Stimulated activated CD4-positive, alpha-beta T cell treated with anti-CD3 and anti-CD28 coated beads, Interleukin-1b, Interleukin-23, amount 100 ng/mL, for 48 hours (primary cell): Measurements from ENCODE around the gene NBPF6.
"Not testable (repeated sequence)": the region's sequence is repeated elsewhere in the genome, so short reads cannot be mapped to it uniquely, and the experiment has no call there.

ENCODE experiments used
- DNase-seq: peaks from one replicate; pipeline ENCODE4 v3.0.0-alpha.2; 2020

Gene NBPF6, protein sequence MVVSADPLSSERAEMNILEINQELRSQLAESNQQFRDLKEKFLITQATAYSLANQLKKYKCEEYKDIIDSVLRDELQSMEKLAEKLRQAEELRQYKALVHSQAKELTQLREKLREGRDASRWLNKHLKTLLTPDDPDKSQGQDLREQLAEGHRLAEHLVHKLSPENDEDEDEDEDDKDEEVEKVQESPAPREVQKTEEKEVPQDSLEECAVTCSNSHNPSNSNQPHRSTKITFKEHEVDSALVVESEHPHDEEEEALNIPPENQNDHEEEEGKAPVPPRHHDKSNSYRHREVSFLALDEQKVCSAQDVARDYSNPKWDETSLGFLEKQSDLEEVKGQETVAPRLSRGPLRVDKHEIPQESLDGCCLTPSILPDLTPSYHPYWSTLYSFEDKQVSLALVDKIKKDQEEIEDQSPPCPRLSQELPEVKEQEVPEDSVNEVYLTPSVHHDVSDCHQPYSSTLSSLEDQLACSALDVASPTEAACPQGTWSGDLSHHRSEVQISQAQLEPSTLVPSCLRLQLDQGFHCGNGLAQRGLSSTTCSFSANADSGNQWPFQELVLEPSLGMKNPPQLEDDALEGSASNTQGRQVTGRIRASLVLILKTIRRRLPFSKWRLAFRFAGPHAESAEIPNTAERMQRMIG

DNA sequence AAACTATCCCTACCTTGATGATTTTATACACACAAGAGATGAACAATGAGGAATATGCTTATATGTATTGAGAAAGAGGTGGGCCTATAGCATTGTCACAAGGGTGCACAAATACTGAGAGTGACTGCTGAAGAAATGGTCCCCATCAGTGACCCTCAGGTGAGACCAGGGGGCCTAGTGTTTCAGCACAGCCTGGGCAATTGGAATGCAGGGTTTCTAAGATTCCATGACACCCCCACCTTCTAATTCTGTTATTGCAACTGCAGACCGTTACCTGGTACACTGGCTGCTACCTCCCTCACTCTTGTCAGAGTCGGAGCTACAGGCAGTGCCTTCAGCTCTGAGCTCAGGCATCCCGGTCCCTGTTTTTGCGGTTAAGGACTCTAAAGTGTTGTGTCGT, at the start of gene NBPF6:
Gene NBPF6 (plus strand): TSS at position 301 of the 400 bp plus-strand sequence. CDS start 259 bp downstream, outside the sequence.
- DNase-seq: not testable (repeated sequence)

DNA sequence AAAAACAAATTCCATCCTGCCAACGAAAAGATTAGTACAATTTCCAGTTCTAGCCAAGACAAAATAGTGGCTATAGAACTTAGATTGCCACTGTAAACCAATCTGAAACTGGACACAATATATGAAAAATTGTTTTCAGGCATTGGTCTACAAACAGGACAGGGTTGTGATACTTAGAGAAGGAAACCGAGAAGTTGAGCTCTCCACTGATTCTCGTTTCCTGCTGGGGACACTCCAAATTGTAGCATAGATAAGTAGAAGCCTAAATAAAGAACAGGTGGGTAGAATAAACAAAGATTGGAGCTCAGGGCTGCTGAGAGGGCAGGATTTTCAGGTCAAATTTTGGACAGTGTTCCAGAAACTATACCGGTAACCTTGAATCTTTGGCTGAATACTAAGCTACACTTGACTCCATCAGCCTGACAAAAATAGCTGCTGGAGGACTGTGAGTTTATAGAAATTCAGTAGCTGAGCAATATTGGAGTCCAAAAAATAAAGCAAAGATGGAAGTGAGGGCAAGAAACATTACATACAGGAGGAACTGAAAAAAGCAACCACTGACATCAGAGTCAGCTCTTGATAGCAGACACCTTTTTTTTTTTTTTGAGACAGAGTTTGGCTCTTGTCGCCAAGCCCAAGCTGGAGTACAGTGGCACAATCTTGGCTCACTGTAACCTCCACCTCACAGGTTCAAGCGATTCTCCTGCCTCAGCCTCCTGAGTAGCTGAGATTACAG, 38.9 kb upstream of the NBPF6 start:
- not testable (repeated sequence) for DNase-seq

DNA sequence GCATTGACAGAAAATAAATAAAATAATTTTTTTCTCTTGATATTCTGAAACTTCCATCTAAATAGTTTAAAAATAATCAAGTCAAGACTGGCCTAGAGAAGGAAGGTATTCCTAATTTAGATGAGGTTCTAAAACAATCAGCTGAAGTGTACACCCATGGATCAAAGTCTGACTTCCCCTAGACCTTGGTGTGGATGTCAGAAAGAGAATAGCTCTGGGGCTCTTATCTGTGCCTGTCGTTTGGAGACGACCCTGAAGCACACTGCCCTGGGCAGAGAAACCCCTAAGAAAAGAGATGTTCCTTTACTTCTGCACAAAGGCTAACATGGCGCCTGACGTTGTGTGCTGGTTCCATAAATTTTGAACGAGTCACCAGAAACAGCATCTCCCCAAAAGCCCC, 30.0 kb upstream of the NBPF6 start:
- not testable (repeated sequence) for DNase-seq

DNA sequence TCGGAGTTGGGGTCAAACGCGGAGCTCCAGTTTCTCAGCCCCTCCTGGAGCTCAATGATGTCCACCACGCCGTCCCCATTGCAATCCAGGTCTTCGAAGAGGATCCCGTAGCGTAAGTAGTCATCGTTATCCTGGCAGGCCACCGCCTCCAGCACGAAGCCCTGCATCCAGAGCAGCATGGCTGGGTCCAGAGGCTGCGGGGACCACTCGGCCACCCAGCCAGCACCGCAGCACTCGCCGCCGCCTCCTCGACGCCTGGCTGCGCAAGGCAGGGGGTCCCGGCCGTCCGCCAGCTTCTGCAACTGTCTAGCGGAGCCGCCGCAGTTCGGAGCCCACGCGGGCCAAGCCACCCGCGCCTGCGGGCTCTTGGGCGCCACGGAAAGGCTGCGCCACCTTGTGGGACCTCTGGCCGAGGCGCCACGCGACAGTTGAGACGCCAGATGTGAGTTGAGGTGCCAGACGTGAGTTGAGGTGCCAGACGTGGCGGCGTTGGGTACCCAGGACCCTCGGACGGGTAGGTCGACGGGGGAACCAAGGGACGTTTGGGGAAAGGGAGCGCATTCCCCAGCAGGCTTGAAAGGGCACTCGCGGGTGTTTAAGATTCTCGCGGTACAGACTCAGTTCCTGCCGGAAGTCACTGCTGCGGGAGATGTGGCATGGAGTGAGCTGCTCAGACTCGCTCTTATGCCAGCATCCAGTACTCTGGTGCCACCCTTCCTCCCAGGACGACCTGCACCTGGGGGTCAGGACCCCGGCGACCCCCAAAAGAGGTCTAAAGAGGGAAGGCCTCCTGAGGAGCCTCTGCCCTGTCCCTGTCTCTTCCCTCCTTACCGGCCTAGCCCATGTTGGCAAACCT, 28.9 kb upstream of the NBPF6 start:
- not testable (repeated sequence) for DNase-seq

DNA sequence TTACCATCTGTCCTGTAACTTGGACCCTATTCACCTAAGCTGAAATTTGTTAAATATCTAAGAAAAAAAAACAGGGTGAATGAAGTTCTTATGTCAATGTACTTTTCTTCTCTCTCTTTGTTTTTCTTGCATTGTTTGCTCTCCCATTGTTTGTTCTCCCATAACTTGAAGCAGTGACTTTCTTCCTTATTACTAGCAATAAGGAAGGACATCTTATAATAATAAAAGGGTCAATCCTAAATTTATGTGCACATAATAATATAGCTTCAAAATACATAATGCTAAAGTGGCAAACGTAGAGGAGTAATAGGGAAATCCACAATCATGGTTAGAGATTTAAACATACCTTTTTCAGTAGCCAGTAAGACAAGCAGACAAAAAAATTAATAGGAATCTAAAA, 23.3 kb upstream of the NBPF6 start:
- DNase-seq: not testable (repeated sequence)

DNA sequence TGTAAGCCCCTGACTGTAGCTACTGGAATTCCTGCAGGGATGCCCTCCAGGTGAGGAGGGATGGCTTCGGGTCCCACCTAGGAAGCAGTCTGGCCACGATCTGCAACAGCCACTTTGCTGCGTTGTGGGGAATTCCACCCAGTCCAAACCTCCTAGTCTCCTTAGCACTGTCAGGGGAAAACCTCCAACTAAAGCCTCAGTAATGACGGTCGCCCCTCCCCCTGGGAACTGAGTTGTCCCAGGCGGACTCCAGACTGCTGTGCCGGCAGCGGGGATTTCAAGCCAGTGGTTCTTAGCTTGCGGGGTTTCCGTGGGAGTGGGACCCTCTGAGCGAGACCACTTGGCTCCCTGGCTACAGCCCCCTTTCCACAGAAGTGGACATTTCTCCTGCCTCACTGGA, 18.1 kb upstream of the NBPF6 start:
- DNase-seq: not testable (repeated sequence)

DNA sequence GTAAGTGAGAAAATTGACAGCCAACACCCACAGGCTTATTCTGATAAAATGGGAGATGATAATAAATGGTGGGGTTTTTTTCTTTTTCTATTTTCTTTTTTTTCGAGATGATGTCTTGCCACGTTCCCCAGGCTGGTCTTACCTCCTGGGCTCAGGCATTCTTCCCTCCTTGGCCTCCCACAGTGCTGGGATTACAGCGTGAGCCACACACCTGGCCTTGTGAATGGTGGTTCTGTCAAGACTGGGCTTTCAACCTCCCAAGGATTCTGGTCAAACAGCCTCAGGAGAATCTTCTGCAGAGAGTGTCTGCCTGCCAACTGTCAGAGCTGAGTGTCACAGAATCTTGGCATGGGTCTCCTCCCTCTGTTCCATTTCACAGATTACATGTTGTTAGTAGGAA, 16.7 kb upstream of the NBPF6 start:
- DNase-seq: not testable (repeated sequence)

DNA sequence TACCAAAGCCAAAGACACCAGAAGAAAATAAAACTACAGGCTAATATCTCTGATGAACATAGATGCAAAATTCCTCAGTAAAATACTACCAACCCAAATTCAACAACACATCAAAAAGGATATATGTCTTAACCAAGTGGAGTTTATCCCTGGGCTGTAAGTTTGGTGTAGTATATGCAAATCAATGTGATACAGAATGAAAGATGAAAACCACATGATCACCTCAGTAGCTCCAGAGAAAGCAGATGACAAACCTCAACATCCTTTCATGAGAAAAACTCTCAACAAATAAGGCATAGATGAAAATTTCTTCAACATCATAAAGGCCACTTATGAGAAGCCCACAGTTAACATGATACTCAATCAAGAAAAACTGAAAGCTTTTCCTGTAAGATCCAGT, 11.6 kb upstream of the NBPF6 start:
- not testable (repeated sequence) for DNase-seq

DNA sequence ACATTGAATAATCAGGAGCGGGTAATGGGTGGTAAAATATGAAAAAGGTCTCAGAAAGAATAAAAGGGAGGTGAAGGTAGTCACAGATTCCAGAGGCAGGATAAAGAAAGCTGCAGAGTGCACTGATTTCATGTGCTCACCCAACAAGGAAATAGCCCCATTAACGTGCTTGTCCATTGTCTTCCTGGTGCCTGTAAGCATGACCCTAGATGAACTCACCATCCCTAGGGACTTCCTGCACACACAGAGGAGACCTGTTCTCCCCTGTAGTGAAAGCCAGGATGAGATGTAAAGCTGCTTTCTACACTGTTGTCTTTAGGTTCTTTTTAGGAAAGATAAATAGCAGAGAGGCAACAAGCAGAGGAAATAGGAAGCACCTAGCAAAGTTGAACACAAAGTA, 4.4 kb downstream of the NBPF6 start:
- DNase-seq: not testable (repeated sequence)

DNA sequence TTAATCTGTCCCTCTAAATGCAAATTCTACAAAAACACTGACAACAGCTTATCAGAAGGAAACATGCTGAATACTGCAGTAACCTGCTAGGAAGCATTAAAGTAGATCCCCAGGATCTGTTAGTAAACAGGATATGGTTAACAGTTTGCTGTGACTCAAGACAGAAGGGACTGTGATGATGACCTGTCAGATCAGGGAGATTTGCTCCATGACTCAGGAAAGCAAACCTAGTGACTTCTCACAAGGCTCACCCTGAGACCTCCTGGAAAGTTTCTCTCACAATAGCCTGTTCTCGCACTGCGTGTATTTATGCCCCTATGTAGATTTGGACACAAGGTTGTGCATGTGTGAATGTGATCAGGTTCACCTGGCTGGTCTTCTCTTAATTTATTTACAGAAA, 8.5 kb downstream of the NBPF6 start:
- DNase-seq: not testable (repeated sequence)

DNA sequence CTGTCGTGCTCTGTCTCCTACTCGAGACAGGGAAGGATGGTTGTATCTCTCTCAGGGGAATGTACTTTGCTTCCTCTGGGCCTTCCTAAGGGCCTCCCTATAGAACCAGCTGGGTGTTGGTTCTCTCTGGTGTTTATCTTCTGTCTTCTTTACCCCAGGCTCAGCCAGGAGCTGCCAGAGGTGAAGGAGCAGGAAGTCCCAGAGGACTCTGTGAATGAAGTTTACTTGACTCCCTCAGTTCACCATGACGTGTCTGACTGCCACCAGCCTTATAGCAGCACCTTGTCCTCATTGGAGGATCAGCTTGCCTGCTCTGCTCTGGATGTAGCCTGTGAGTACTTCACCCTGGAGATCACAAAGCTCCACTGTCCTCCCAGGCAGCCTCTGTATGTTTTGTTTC, 11.6 kb downstream of the NBPF6 start:
- DNase-seq: not testable (repeated sequence)

DNA sequence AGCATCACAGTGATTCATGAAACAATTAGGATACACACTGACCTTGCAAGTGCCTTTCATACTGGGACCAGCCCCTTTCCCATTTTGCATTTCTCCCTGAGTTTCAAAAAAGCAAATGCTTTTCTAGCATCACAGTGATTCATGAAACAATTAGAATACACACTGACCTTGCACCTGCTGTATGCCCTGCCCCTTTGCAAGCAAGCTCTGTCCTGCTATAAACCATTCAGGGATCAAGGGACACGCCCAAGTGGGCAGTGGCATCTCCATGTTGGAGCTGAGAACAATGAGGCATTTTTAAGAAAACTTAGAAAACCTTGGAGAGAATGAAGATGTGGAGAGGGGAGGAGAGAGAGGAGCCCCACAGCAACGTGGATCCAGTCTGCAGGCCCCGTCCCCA, 13.8 kb downstream of the NBPF6 start:
- not testable (repeated sequence) for DNase-seq

DNA sequence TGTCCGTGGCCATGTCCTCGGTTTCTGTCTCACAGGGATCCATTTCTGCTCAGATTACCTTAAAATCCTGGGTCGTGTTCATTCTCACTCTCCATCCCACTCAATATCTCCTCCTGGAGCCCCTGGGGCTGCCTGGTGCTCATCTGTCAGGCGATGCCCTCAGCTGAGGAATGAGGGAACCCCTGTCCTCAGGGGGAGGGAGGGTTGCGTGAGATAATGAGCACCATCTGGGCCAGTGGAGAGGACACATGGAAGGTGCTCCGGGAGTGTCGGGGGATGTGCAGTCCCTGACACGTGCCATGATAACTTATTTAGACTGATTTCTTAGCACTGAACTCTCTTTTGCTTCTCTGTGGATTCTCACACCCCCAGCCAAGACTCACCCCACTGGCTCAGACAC, 16.0 kb downstream of the NBPF6 start:
- DNase-seq: not testable (repeated sequence)

DNA sequence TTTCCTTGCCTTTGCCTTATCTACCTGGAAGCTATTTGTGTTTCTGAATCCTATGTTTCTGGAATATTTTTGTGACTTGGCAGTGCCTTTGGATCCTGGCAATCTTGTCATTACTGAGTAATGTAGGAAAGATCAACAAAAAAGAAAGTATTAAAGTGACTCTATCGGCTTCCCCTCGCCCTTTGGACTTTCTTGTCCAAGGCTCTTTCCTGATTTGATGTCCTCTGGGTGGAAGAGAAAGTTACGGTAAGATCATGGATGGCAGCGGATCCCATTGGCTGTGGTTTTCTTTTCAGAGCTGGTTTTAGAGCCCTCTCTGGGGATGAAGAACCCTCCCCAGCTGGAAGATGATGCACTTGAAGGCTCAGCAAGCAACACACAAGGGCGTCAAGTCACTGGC, 17.0 kb downstream of the NBPF6 start:
- not testable (repeated sequence) for DNase-seq

DNA sequence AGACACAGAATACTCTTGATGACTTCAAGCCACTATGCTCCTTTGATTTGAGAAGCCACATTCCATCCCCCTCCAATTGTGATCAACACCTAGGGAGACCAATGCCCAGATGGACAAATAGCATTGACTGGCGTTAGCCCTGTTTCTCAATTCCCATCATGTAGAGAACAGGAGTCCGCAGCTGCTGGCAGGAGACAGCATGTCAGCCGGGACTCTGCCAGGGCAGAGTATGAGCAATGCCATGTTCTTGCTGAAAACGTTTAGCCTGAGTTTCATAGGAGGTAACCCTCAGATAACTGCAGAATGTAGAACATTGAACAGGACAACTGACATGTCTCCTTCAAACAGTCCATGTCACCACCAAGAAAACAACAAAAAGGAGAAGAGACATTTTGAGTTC, 20.6 kb downstream of the NBPF6 start:
- DNase-seq: not testable (repeated sequence)

DNA sequence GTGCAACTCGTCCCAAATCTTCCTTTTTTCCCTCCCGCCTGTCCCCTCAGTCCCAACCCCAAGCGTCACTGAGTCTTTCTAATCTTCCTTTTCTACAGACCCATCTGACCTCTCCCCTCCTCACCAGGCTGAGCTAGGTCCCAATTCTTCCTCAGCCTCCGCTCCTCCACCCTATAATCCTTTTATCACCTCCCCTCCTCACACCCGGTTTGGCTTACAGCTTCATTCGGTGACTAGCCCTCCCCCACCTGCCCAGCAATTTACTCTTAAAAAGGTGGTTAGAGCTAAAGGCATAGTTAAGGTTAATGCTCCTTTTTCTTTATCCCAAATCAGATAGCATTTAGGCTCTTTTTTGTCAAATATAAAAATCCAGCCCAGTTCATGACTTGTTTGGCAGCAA, 24.4 kb downstream of the NBPF6 start:
- DNase-seq: not testable (repeated sequence)

DNA sequence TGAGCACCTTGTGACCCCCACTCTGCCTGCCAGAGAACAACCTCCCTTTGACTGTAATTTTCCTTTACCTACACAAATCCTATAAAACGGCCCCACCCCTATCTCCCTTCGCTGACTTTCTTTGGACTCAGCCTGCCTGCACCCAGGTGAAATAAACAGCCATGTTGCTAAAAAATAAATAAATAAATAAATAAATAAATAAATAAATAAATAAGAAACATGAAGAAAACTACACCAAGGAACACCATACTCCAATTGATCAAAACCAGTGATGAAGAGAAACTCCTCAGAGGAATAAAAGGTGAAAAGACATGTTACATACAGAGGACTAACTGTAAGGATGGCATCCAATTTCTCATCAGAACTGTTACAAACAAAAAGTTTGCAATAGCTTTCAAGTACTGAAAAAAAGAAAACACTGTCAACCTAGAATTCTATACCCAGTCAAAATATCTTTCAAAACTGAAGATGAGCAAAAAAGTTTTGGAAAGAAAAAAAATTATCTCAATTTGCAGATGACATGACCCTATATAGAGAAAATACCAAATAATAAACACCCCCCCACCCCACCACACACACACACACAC, 28.4 kb downstream of the NBPF6 start:
- DNase-seq: no peak

DNA sequence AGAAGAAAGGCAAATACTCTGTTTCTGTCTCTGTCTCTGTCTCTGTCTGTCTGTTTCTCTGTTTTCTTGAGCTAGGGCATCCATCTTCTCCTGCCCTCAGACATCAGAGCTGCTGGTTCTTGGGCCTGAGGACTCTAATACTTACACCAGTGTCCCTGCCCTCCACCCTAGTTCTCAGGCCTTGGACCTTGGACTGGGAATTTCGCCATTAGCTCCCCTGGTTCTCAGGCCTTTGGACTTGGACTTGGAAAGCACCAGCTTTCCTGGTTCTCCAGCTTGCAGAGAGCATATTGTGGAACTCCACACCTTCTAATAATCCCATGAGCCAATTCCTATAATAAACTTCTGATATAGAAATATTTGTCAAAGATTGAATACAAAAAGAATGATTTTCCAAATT, 32.6 kb downstream of the NBPF6 start:
- no peak for DNase-seq

DNA sequence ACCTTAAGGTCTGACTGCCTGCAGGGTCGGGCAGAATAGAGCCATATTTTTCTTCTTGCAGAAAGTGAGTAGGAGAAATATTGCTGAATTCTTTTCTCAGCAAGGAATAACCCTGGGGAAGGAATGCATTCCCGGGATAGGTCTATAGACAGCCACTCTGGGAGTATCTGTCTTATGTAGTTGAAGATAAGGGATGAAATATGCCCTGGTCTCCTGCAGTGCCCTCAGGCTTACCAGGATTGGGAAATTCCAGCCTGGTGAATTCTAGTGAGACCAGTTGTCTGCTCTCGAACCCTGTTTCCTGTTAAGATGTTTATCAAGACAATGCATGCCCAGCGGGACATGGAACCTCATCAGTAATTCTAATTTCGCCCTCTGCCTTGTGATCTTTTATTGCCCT, 35.8 kb downstream of the NBPF6 start:
- DNase-seq: not testable (repeated sequence)

DNA sequence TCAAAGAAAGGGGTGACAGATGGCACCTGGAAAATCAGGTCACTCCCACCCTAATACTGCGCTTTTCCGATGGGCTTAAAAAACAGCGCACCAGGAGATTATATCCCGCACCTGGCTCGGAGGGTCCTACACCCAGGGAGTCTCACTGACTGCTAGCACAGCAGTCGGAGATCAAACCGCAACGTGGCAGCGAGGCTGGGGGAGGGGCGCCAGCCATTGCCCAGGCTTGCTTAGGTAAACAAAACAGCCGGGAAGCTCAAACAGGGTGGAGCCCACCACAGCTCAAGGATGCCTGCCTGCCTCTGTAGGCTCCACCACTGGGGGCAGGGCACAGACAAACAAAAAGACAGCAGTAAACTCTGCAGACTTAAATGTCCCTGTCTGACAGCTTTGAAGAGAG, 36.6 kb downstream of the NBPF6 start:
- not testable (repeated sequence) for DNase-seq

DNA sequence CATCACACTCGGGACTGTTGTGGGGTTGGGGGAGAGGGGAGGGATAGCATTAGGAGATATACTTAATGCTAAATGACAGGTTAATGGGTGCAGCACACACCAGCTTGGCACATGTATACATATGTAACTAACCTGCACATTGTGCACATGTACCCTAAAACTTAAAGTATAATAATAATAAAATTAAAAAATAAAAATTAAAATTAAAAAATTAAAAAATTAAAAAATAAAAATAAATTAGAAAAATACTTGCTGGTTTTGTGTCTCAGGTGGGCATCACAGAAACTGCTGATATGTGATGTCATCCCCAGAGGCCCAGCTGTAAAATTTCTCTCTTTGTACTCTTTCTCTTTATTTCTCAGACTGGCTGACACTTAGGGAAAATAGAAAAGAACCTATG, 44.9 kb downstream of the NBPF6 start:
- not testable (repeated sequence) for DNase-seq

DNA sequence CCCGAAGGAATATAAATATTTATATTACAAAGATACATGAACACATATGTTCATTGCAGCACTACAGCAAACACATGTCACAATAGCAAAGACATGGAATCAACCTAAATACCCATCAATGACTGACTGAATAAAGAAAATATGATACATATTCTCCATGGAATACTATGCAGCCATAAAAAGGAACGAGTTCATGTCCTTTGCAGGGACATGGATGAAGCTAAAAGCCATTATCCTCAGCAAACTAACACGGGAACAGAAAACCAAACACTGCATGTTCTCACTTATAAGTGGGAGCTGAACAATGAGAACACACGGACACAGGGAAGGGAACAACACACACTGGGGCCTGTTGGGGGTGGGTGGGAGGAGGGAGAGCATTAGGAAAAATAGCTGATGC, 46.7 kb downstream of the NBPF6 start:
- not testable (repeated sequence) for DNase-seq
